WTC11 (cell line): ENCODE results near the gene CPSF3. TPM values are rescaled to one million over a fixed set of nuclear protein-coding genes. Genes with fewer than 3 reads are reported as not detected.

Experiments used
- ATAC-seq: fragments of 200-7000 bp; cut with Tn5 transposase; 2 replicates; pipeline ENCODE4 v1.10.0; 2021; ENCODE audit warnings: mild to moderate bottlenecking, moderate library complexity
- CTCF ChIA-PET: fragments of 300-600 bp; sonication (Branson Sonifier 250); formaldehyde crosslinking; loops from one replicate; lab custom pipeline; 2021; ENCODE audit warnings: antibody characterized with exemption; lab: Charles Lee
- POLR2A ChIA-PET: fragments of 350-600 bp; sonication (Branson Sonifier 250); formaldehyde crosslinking; loops from one replicate; lab custom pipeline; 2021; ENCODE audit warnings: antibody characterized with exemption; lab: Charles Lee
- DNase-seq: peaks from one replicate; pipeline ENCODE4 v3.0.0; 2021; ENCODE audit warnings: low spot score
- H3K27ac Mint-ChIP-seq: 2 replicates; pipeline ENCODE4 v1.8.0; 2021; ENCODE audit warnings: mixed read lengths
- H3K27me3 Mint-ChIP-seq: 2 replicates; pipeline ENCODE4 v1.8.0; 2021; ENCODE audit warnings: low read depth, mild to moderate bottlenecking, moderate library complexity, mixed read lengths
- H3K36me3 Mint-ChIP-seq: 2 replicates; pipeline ENCODE4 v1.8.0; 2021; ENCODE audit warnings: mixed read lengths
- H3K4me1 Mint-ChIP-seq: 2 replicates; pipeline ENCODE4 v1.8.0; 2022; ENCODE audit warnings: mixed read lengths
- H3K4me3 Mint-ChIP-seq: 2 replicates; pipeline ENCODE4 v1.8.0; 2021; ENCODE audit warnings: mild to moderate bottlenecking, moderate library complexity, mixed read lengths
- H3K9me3 Mint-ChIP-seq: 2 replicates; pipeline ENCODE4 v1.8.0; 2021; ENCODE audit warnings: mixed read lengths
- CBFB ChIP-seq: sonication (generic); formaldehyde crosslinking; IDR thresholded peaks from 2 replicates; pipeline ENCODE4 v1.8.1; 2022; ENCODE audit warnings: mild to moderate bottlenecking, low read depth, missing genetic modification reagents
- CREB1 ChIP-seq: sonication (generic); formaldehyde crosslinking; IDR thresholded peaks from 2 replicates; pipeline ENCODE4 v1.8.0; 2023; ENCODE audit warnings: mild to moderate bottlenecking, missing genetic modification reagents
- ELF4 ChIP-seq: sonication (generic); formaldehyde crosslinking; IDR thresholded peaks from 2 replicates; pipeline ENCODE4 v1.8.1; 2022; ENCODE audit warnings: low read depth, mild to moderate bottlenecking, moderate library complexity, missing genetic modification reagents
- FOXK1 ChIP-seq: sonication (generic); formaldehyde crosslinking; IDR thresholded peaks from 2 replicates; pipeline ENCODE4 v1.8.0; 2022; ENCODE audit warnings: mild to moderate bottlenecking, moderate library complexity, missing genetic modification reagents
- GABPB1 ChIP-seq: sonication (generic); formaldehyde crosslinking; IDR thresholded peaks from 2 replicates; pipeline ENCODE4 v1.8.1; 2023; ENCODE audit warnings: mild to moderate bottlenecking, missing genetic modification reagents
- JAZF1 ChIP-seq: fragments of 250-450 bp; sonication (Bioruptor Pico); IDR thresholded peaks from 2 replicates; pipeline ENCODE4 v1.9.0; 2021; ENCODE audit warnings: moderate library complexity, mild to moderate bottlenecking, inconsistent platforms
- OVOL2 ChIP-seq: fragments of 250-450 bp; sonication (Bioruptor Pico); IDR thresholded peaks from 2 replicates; pipeline ENCODE4 v1.9.0; 2021; ENCODE audit warnings: mild to moderate bottlenecking, borderline replicate concordance
- PRRX2 ChIP-seq: fragments of 250-450 bp; sonication (Bioruptor Pico); IDR thresholded peaks from 2 replicates; pipeline ENCODE4 v1.8.0; 2021; ENCODE audit warnings: mild to moderate bottlenecking
- RELA ChIP-seq: sonication (generic); formaldehyde crosslinking; IDR thresholded peaks from 2 replicates; pipeline ENCODE4 v1.8.1; 2022; ENCODE audit warnings: missing genetic modification reagents, mild to moderate bottlenecking, borderline replicate concordance
- RORB ChIP-seq: fragments of 250-450 bp; sonication (Bioruptor Pico); IDR thresholded peaks from 2 replicates; pipeline ENCODE4 v1.9.0; 2021; ENCODE audit warnings: mild to moderate bottlenecking
- SMAD3 ChIP-seq: sonication (generic); formaldehyde crosslinking; IDR thresholded peaks from 2 replicates; pipeline ENCODE4 v1.8.0; 2022; ENCODE audit warnings: missing genetic modification reagents, mild to moderate bottlenecking, borderline replicate concordance
- SP1 ChIP-seq: sonication (generic); formaldehyde crosslinking; conservative IDR thresholded peaks from 2 replicates; pipeline ENCODE4 v1.8.1; 2022; ENCODE audit warnings: missing genetic modification reagents
- TCF7 ChIP-seq: sonication (generic); formaldehyde crosslinking; IDR thresholded peaks from 2 replicates; pipeline ENCODE4 v1.8.0; 2022; ENCODE audit warnings: mild to moderate bottlenecking, low read depth, missing genetic modification reagents, moderate library complexity
- TEAD1 ChIP-seq: sonication (generic); formaldehyde crosslinking; IDR thresholded peaks from 2 replicates; pipeline ENCODE4 v1.8.0; 2022; ENCODE audit warnings: mild to moderate bottlenecking, missing genetic modification reagents
- TP53 ChIP-seq: sonication (generic); formaldehyde crosslinking; IDR thresholded peaks from 2 replicates; pipeline ENCODE4 v1.8.1; 2023; ENCODE audit warnings: mild to moderate bottlenecking, missing genetic modification reagents
- ZNF121 ChIP-seq: sonication (generic); formaldehyde crosslinking; IDR thresholded peaks from 2 replicates; pipeline ENCODE4 v1.8.0; 2023; ENCODE audit warnings: missing genetic modification reagents
- ZNF232 ChIP-seq: sonication (generic); formaldehyde crosslinking; IDR thresholded peaks from 2 replicates; pipeline ENCODE4 v1.8.0; 2022; ENCODE audit warnings: mild to moderate bottlenecking, missing genetic modification reagents
- ZNF263 ChIP-seq: sonication (generic); formaldehyde crosslinking; IDR thresholded peaks from 2 replicates; pipeline ENCODE4 v1.8.1; 2022; ENCODE audit warnings: low read depth, mild to moderate bottlenecking, moderate library complexity, missing genetic modification reagents
- total RNA-seq: library from RNA; stranded (reverse); gene quantifications from 3 replicates; pipeline ENCODE4 v1.2.3, GENCODE V29; 2021
- TF ChIP-seq, protein P1 (sequence below): sonication (generic); formaldehyde crosslinking; IDR thresholded peaks from 2 replicates; pipeline ENCODE4 v1.8.0; 2022; ENCODE audit warnings: missing genetic modification reagents
- TF ChIP-seq, protein P2 (sequence below): sonication (generic); formaldehyde crosslinking; IDR thresholded peaks from 2 replicates; pipeline ENCODE4 v1.8.0; 2022; ENCODE audit warnings: mild to moderate bottlenecking, missing genetic modification reagents
- TF ChIP-seq, protein P3 (sequence below): fragments of 250-450 bp; sonication (Bioruptor Pico); IDR thresholded peaks from 2 replicates; pipeline ENCODE4 v1.9.0; 2021; ENCODE audit warnings: mild to moderate bottlenecking
- TF ChIP-seq, protein P4 (sequence below): fragments of 250-450 bp; sonication (Bioruptor Pico); IDR thresholded peaks from 2 replicates; pipeline ENCODE4 v1.9.0; 2021; ENCODE audit warnings: mild to moderate bottlenecking, borderline replicate concordance

Gene CPSF3
- total RNA-seq, 1 experiment from 2014 or later: 88.4 TPM

DNA sequence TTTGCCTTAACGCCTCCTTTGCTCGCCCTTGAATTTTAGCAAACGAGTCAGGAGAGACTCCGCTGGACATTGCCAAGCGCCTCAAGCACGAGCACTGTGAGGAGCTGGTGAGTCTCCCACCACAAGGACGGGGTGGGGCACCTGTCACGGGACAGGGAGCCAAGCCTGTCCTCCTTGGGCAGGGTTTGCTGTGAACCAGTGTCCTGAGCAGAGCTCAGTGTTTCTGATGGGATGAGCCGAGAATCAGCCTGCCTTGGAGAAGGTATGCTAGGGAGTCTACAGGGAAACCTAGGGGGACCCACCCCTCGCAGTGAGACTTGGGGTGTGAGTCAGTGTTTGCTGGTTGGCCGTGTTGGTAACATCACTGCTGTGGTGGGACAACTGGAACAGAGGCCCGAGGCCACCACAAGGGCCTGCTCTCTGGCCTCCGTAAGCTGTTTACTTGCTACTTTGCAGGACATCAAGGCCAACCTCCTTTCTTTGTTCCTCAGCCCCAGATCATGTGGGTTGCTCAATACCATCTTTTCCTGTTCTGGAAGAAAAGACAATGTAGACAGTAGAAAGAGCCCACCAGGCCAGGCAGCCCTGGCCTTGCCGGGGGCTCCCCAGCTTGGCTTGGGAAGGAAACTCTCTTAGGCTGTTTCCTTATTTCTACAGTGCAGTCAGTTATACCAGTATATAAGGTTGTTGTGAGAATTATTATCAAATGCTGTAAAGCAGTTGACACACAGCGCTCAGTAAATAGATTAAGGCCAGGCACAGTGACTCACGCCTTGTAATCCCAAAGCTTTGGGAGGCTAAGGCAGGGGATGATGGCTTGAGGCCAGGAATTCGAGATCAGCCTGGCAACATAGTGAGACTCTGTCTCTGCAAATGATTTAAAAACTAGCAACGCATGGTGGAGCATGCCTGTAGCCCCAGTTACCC is 42.5 kb upstream of the CPSF3 start:
- Mint-ChIP-seq H3K9me3 (no peaks in the 10 kb centered on the region), H3K4me3 (no peak overlapping the region), H3K27me3 (no peaks in the 10 kb centered on the region), H3K4me1 (peaks cover 23% of the 10 kb centered on the region), H3K36me3 (peaks cover 16% of the 10 kb centered on the region), H3K27ac (no peak overlapping the region)
- ATAC-seq (no peak), DNase-seq (no peak)
- CTCF ChIA-PET: interaction anchor here (0.6 to 1.8 kb wide), 4 partner anchors 9 to 241 kb away, joined by 3 to 6 read pairs (median 4); no protein-coding TSS in a partner anchor
- POLR2A ChIA-PET: no interaction called here
- TF ChIP-seq JAZF1 (CRISPR knock-in tag) (no peak), SMAD3 (CRISPR knock-in tag) (no peak), ELF4 (CRISPR knock-in tag) (no peak), GABPB1 (CRISPR knock-in tag) (peak; percentile 39), ZNF263 (CRISPR knock-in tag) (no peak)

DNA sequence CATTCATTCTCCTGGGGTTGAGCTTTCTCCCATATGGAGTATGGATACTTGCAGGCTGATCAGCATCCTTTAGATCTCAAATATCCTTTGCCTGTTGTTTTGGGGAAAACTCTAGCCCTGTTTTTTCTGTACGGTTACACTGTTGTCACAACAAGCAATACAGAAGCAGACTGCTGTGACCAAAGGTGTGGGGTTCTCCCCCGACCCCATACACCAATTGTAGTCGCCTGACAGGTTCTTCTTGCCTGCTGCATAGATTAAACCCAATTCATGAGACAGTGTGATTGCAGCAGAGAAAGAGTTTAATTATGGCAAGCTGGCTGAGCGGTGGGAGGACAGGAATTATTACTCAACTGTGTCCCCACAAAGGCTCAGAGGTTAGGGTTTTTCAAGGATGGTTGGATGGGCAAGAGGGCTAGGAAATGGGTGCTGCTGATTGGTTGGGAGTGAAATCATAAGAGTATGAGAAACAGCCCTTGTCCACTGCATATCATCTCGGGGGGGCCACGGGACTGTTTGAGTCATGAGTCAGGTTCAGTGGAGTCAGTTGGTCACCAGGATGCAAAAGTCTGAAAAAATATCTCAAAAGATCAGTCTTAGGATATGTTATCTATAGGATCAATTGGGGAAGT is 40.7 kb upstream of the CPSF3 start:
- Mint-ChIP-seq H3K9me3 (no peaks in the 10 kb centered on the region), H3K4me1 (peaks cover 11% of the 10 kb centered on the region), H3K27ac (no peak overlapping the region), H3K36me3 (peaks cover 16% of the 10 kb centered on the region), H3K27me3 (no peaks in the 10 kb centered on the region), H3K4me3 (no peak overlapping the region)
- ATAC-seq (no peak), DNase-seq (no peak)
- ChIA-PET POLR2A (no interaction called here), CTCF (interaction anchor here (1.8 kb wide), 1 partner anchor 11 kb away, joined by 5 read pairs; no protein-coding TSS in a partner anchor)
- TF ChIP-seq, protein P1, sequence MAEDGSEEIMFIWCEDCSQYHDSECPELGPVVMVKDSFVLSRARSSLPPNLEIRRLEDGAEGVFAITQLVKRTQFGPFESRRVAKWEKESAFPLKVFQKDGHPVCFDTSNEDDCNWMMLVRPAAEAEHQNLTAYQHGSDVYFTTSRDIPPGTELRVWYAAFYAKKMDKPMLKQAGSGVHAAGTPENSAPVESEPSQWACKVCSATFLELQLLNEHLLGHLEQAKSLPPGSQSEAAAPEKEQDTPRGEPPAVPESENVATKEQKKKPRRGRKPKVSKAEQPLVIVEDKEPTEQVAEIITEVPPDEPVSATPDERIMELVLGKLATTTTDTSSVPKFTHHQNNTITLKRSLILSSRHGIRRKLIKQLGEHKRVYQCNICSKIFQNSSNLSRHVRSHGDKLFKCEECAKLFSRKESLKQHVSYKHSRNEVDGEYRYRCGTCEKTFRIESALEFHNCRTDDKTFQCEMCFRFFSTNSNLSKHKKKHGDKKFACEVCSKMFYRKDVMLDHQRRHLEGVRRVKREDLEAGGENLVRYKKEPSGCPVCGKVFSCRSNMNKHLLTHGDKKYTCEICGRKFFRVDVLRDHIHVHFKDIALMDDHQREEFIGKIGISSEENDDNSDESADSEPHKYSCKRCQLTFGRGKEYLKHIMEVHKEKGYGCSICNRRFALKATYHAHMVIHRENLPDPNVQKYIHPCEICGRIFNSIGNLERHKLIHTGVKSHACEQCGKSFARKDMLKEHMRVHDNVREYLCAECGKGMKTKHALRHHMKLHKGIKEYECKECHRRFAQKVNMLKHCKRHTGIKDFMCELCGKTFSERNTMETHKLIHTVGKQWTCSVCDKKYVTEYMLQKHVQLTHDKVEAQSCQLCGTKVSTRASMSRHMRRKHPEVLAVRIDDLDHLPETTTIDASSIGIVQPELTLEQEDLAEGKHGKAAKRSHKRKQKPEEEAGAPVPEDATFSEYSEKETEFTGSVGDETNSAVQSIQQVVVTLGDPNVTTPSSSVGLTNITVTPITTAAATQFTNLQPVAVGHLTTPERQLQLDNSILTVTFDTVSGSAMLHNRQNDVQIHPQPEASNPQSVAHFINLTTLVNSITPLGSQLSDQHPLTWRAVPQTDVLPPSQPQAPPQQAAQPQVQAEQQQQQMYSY (CRISPR knock-in tag): no peak
- TF ChIP-seq FOXK1: no peak
- TF ChIP-seq ZNF232 (CRISPR knock-in tag): no peak
- TF ChIP-seq PRRX2 (CRISPR knock-in tag): no peak
- TF ChIP-seq TCF7 (CRISPR knock-in tag): no peak
- no peak for TF ChIP-seq CBFB (CRISPR knock-in tag)
- no peak for TF ChIP-seq TEAD1 (CRISPR knock-in tag)
- TF ChIP-seq CREB1 (CRISPR knock-in tag): no peak
- TF ChIP-seq OVOL2: no peak
- no peak for TF ChIP-seq ELF4 (CRISPR knock-in tag)
- TF ChIP-seq ZNF121 (CRISPR knock-in tag): no peak
- TF ChIP-seq, protein P2, sequence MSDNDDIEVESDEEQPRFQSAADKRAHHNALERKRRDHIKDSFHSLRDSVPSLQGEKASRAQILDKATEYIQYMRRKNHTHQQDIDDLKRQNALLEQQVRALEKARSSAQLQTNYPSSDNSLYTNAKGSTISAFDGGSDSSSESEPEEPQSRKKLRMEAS (CRISPR knock-in tag): no peak
- no peak for TF ChIP-seq RELA (CRISPR knock-in tag)
- no peak for TF ChIP-seq SP1 (CRISPR knock-in tag)

DNA sequence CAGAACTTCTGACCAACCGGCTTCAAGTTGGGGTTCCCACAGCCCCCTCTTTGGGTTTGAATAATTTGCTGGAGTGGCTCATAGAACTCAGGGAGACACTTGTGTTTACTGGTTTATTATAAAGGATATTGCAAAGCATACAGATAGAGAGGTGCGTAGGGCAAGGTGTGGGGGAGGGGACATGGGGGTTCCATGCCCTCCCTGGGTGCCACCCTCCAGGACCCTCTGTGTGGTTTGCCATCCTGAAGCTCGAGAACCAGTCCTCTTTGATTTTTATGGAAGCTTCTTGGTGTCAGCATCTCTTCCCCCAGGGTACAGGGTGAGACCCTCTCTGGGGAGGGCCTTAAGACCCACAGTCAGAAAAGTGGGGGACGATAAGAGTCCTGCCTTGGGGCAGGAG is 38.9 kb upstream of the CPSF3 start:
- no peaks in the 10 kb centered on the region for H3K9me3 Mint-ChIP-seq
- ATAC-seq (no peak), DNase-seq (no peak)
- H3K4me1 Mint-ChIP-seq: no peaks in the 10 kb centered on the region
- peaks cover 8% of the 10 kb centered on the region for H3K36me3 Mint-ChIP-seq
- H3K27ac Mint-ChIP-seq: no peak overlapping the region
- ChIA-PET POLR2A (no interaction called here), CTCF (no interaction called here)
- H3K4me3 Mint-ChIP-seq: no peak overlapping the region
- no peaks in the 10 kb centered on the region for H3K27me3 Mint-ChIP-seq
- no peak for TF ChIP-seq TP53 (CRISPR knock-in tag)
- TF ChIP-seq RORB (CRISPR knock-in tag): no peak
- TF ChIP-seq, protein P3, sequence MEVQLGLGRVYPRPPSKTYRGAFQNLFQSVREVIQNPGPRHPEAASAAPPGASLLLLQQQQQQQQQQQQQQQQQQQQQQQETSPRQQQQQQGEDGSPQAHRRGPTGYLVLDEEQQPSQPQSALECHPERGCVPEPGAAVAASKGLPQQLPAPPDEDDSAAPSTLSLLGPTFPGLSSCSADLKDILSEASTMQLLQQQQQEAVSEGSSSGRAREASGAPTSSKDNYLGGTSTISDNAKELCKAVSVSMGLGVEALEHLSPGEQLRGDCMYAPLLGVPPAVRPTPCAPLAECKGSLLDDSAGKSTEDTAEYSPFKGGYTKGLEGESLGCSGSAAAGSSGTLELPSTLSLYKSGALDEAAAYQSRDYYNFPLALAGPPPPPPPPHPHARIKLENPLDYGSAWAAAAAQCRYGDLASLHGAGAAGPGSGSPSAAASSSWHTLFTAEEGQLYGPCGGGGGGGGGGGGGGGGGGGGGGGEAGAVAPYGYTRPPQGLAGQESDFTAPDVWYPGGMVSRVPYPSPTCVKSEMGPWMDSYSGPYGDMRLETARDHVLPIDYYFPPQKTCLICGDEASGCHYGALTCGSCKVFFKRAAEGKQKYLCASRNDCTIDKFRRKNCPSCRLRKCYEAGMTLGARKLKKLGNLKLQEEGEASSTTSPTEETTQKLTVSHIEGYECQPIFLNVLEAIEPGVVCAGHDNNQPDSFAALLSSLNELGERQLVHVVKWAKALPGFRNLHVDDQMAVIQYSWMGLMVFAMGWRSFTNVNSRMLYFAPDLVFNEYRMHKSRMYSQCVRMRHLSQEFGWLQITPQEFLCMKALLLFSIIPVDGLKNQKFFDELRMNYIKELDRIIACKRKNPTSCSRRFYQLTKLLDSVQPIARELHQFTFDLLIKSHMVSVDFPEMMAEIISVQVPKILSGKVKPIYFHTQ (CRISPR knock-in tag): no peak
- TF ChIP-seq, protein P4, sequence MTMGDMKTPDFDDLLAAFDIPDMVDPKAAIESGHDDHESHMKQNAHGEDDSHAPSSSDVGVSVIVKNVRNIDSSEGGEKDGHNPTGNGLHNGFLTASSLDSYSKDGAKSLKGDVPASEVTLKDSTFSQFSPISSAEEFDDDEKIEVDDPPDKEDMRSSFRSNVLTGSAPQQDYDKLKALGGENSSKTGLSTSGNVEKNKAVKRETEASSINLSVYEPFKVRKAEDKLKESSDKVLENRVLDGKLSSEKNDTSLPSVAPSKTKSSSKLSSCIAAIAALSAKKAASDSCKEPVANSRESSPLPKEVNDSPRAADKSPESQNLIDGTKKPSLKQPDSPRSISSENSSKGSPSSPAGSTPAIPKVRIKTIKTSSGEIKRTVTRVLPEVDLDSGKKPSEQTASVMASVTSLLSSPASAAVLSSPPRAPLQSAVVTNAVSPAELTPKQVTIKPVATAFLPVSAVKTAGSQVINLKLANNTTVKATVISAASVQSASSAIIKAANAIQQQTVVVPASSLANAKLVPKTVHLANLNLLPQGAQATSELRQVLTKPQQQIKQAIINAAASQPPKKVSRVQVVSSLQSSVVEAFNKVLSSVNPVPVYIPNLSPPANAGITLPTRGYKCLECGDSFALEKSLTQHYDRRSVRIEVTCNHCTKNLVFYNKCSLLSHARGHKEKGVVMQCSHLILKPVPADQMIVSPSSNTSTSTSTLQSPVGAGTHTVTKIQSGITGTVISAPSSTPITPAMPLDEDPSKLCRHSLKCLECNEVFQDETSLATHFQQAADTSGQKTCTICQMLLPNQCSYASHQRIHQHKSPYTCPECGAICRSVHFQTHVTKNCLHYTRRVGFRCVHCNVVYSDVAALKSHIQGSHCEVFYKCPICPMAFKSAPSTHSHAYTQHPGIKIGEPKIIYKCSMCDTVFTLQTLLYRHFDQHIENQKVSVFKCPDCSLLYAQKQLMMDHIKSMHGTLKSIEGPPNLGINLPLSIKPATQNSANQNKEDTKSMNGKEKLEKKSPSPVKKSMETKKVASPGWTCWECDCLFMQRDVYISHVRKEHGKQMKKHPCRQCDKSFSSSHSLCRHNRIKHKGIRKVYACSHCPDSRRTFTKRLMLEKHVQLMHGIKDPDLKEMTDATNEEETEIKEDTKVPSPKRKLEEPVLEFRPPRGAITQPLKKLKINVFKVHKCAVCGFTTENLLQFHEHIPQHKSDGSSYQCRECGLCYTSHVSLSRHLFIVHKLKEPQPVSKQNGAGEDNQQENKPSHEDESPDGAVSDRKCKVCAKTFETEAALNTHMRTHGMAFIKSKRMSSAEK: no peak
